OCI-LY3 (cell line): ENCODE results near the gene PLK1.

ENCODE experiments used
- EZH2phosphoT487 ChIP-seq: fragments of 200-600 bp; shearing (Covaris generic); IDR thresholded peaks from 2 replicates; pipeline ENCODE4 v1.6.1; 2018; ENCODE audit warnings: antibody characterized with exemption, mixed run types, low read depth
- TF ChIP-seq, protein P1 (sequence below): fragments of 200-600, 300-600 bp; sonication (generic); IDR thresholded peaks from 2 replicates; pipeline ENCODE4 v1.5.1; 2014; ENCODE audit warnings: antibody characterized with exemption, low read length, low read depth

DNA sequence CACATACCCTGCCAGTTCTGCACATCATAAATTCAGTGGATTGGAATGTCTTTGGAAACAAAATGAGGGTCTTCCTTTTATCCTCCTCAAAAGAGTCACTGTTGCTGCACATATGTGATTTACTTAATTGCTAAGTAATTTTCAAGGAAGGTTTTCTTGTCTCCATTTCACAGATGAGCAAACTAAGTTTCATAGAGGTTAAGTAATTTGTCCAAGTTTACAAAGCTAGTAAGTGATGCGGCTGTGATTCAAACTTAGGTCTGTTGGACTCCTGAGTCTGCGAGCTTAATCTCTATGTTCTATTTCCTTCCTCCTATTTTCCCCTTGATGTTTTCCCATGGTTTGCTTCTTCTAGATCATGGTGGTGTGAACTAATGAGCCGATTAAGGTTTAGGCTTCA, 48.0 kb downstream of the PLK1 start:
- TF ChIP-seq, protein P1, sequence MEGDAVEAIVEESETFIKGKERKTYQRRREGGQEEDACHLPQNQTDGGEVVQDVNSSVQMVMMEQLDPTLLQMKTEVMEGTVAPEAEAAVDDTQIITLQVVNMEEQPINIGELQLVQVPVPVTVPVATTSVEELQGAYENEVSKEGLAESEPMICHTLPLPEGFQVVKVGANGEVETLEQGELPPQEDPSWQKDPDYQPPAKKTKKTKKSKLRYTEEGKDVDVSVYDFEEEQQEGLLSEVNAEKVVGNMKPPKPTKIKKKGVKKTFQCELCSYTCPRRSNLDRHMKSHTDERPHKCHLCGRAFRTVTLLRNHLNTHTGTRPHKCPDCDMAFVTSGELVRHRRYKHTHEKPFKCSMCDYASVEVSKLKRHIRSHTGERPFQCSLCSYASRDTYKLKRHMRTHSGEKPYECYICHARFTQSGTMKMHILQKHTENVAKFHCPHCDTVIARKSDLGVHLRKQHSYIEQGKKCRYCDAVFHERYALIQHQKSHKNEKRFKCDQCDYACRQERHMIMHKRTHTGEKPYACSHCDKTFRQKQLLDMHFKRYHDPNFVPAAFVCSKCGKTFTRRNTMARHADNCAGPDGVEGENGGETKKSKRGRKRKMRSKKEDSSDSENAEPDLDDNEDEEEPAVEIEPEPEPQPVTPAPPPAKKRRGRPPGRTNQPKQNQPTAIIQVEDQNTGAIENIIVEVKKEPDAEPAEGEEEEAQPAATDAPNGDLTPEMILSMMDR: no peak
- no peak for TF ChIP-seq EZH2phosphoT487
